HepG2 (cell line): Measurements from ENCODE around the gene NDE1. TPM values are rescaled to one million over a fixed set of nuclear protein-coding genes. Genes with fewer than 3 reads are reported as not detected.
A peak's percentile ranks its signal among the peaks of the same experiment; 100 is the strongest.

Experiments
- ATAC-seq: fragments of 200-7000 bp; cut with Tn5 transposase; 3 replicates; pipeline ENCODE4 v1.9.1; 2020; ENCODE audit warnings: mild to moderate bottlenecking, moderate library complexity
- BruUV-seq: library from RNA; stranded (reverse); fragments of 400-500 nt; replicated peaks from 2 replicates; lab custom pipeline; 2021; lab: Mats Ljungman, UMichigan
- CTCF ChIA-PET: fragments of 300-600 bp; formaldehyde crosslinking; extraction: SDS; loops from one replicate; lab custom pipeline; 2021; ENCODE audit warnings: low total read pairs, inconsistent platforms, low intra/inter-chr PET ratio; lab: Yijun Ruan, JAX
- POLR2A ChIA-PET: fragments of 350-600 bp; sonication (Branson Sonifier 250); formaldehyde crosslinking; loops from one replicate; lab custom pipeline; 2020; ENCODE audit warnings: antibody characterized with exemption, inconsistent platforms; lab: Yijun Ruan, JAX
- DNase-seq: peaks from one replicate; pipeline ENCODE4 v3.0.0-alpha.2; 2015; ENCODE audit warnings: low spot score
- FAIRE-seq: peaks from 3 replicates; lab custom pipeline; 2011; peaks lifted over from hg19 to GRCh38; lab: Jason Lieb, UNC
- H2AFZ ChIP-seq: one replicate; pipeline ENCODE4 v1.6.1; 2011; ENCODE audit warnings: low read length, inconsistent platforms
- H3K27ac ChIP-seq: fragments of 300-600 bp; 3 replicates; pipeline ENCODE4 v1.8.0; 2011; ENCODE audit warnings: mixed run types, mild to moderate bottlenecking, mixed read lengths, low read length, inconsistent platforms; ENCODE audit not compliant: insufficient read depth; ENCODE audit errors: extremely low read length
- H3K27me3 ChIP-seq, 2 experiments: fragments of 200-600 bp in 1 of 2; 2 replicates in 1 of 2; 3 replicates in 1 of 2; pipeline versions ENCODE4 v1.6.0 to v1.8.0; 2011; ENCODE audit warnings: low read length in 2 of 2, mild to moderate bottlenecking in 2 of 2, moderate library complexity in 2 of 2, inconsistent platforms in 1 of 2; ENCODE audit not compliant: insufficient read depth in 2 of 2, control insufficient read depth in 1 of 2
- H3K36me3 ChIP-seq, 2 experiments: fragments of 200-600 bp in 1 of 2; replicated peaks in 1 of 2; 2 replicates in 1 of 2; 3 replicates in 1 of 2; pipeline versions ENCODE4 v1.5.1 to v1.8.0; 2011; ENCODE audit warnings: low read length in 2 of 2, inconsistent platforms in 1 of 2; ENCODE audit not compliant: insufficient read depth in 2 of 2, control insufficient read depth in 1 of 2
- H3K4me1 ChIP-seq: 2 replicates; pipeline ENCODE4 v1.5.1; 2012; ENCODE audit warnings: low read length, inconsistent platforms; ENCODE audit not compliant: insufficient read depth
- H3K4me2 ChIP-seq: 2 replicates; pipeline ENCODE4 v1.6.0; 2011; ENCODE audit warnings: low read depth, low read length, inconsistent platforms
- H3K4me3 ChIP-seq, 3 experiments: fragments of 200-600 bp in 1 of 3; sonication (generic), shearing (Covaris generic) in 1 of 3; replicated peaks in 1 of 3; 2 replicates each; pipeline ENCODE4 v1.5.1; 2011 to 2016; ENCODE audit warnings: low read length in 3 of 3, inconsistent platforms in 2 of 3, low read depth in 2 of 3, mild to moderate bottlenecking in 2 of 3, control low read depth in 1 of 3, mixed read lengths in 1 of 3; ENCODE audit not compliant: insufficient read depth in 1 of 3
- H3K79me2 ChIP-seq: one replicate; pipeline ENCODE4 v1.6.1; 2011; ENCODE audit warnings: low read length, inconsistent platforms; ENCODE audit not compliant: insufficient read depth
- H3K9ac ChIP-seq: 2 replicates; pipeline ENCODE4 v1.6.0; 2011; ENCODE audit warnings: mild to moderate bottlenecking, low read depth, low read length, inconsistent platforms; ENCODE audit not compliant: insufficient read depth
- H3K9me3 ChIP-seq: 2 replicates; pipeline ENCODE4 v1.5.1; 2012; ENCODE audit warnings: mild to moderate bottlenecking, low read length
- H4K20me1 ChIP-seq: 2 replicates; pipeline ENCODE4 v1.6.0; 2011; ENCODE audit warnings: inconsistent platforms, mild to moderate bottlenecking, low read length, moderate library complexity; ENCODE audit not compliant: insufficient read depth
- FOXA1 ChIP-seq, 2 experiments: fragments of 450-650 bp in 1 of 2; sonication (generic) in 1 of 2; formaldehyde crosslinking in 1 of 2; IDR thresholded peaks; 2 replicates each; pipeline versions ENCODE4 v1.4.0 to v1.6.1; 2016 to 2020; ENCODE audit warnings: missing genetic modification reagents in 1 of 2
- GATA4 ChIP-seq: sonication (generic); IDR thresholded peaks from 2 replicates; pipeline ENCODE4 v1.6.1; 2016; ENCODE audit warnings: antibody characterized with exemption, low read depth, borderline replicate concordance
- HOXA7 ChIP-seq: sonication (generic); formaldehyde crosslinking; IDR thresholded peaks from 2 replicates; pipeline ENCODE4 v1.8.1; 2022; ENCODE audit warnings: mild to moderate bottlenecking, missing genetic modification reagents, moderate library complexity
- MED13 ChIP-seq: sonication (generic); formaldehyde crosslinking; IDR thresholded peaks from 2 replicates; pipeline ENCODE4 v1.5.0; 2020; ENCODE audit warnings: missing genetic modification reagents
- PHB2 ChIP-seq: fragments of 450-650 bp; IDR thresholded peaks from 2 replicates; pipeline ENCODE4 v1.6.1; 2018; ENCODE audit not compliant: partially characterized antibody
- TCF7L2 ChIP-seq: IDR thresholded peaks from 2 replicates; pipeline ENCODE4 v1.6.1; 2011; ENCODE audit warnings: mild to moderate bottlenecking, low read depth, low read length, moderate library complexity
- THYN1 ChIP-seq: sonication (generic); formaldehyde crosslinking; IDR thresholded peaks from 2 replicates; pipeline ENCODE4 v1.8.1; 2023; ENCODE audit warnings: low read depth, mild to moderate bottlenecking, moderate library complexity, missing genetic modification reagents, borderline replicate concordance
- ZMYM4 ChIP-seq: sonication (generic); formaldehyde crosslinking; IDR thresholded peaks from 2 replicates; pipeline ENCODE4 v1.8.1; 2023; ENCODE audit warnings: mild to moderate bottlenecking, missing genetic modification reagents
- ZNF207 ChIP-seq: fragments of 450-650 bp; IDR thresholded peaks from 2 replicates; pipeline ENCODE4 v1.6.1; 2016; ENCODE audit warnings: antibody characterized with exemption, borderline replicate concordance
- ZNF629 ChIP-seq: sonication (generic); formaldehyde crosslinking; conservative IDR thresholded peaks from 2 replicates; pipeline ENCODE4 v1.5.0; 2020; ENCODE audit warnings: missing genetic modification reagents
- ZNF761 ChIP-seq: sonication (generic); formaldehyde crosslinking; conservative IDR thresholded peaks from 2 replicates; pipeline ENCODE4 v1.4.0; 2020; ENCODE audit warnings: mild to moderate bottlenecking, missing genetic modification reagents
- WGBS: methylation state at CpG from one replicate; pipeline ENCODE4 v1.1.6; 2017; ENCODE audit warnings: low lambda C conversion rate; 5-methylcytosine and 5-hydroxymethylcytosine counted together
- in situ Hi-C: cut with HindIII; loops from 2 replicates; pipeline ENCODE4 v1.10.0; 2017; ENCODE audit warnings: low pct_unique_long_range_greater_than_20kb; ENCODE audit not compliant: extremely low pct_ligation_motif_present
- intact Hi-C: fragments of 100-400 bp; cut with micrococcal nuclease; formaldehyde crosslinking; loops from one replicate; pipeline ENCODE4 v1.10.0; 2022; ENCODE audit not compliant: unreplicated experiment
- polyA plus RNA-seq, 8 experiments: library from polyadenylated mRNA; depleted of rRNA in 3 of 8; stranded (reverse) in 7 of 8; unstranded in 1 of 8; fragments of >200 nt; fragmentation: Illumina TruSeq in 4 of 8; extraction: Trizol in 4 of 8; gene quantifications; 2 replicates each; pipeline versions ENCODE4 v1.2.1 to v1.2.3, GENCODE V29; 2011 to 2016; ENCODE audit warnings: low read depth in 4 of 8, missing spikeins in 1 of 8, mixed read lengths in 1 of 8; ENCODE audit not compliant: insufficient read depth in 1 of 8
- total RNA-seq, 5 experiments: library from RNA; depleted of rRNA; stranded (reverse); fragments of >200 nt; fragmentation: Illumina TruSeq; extraction: Trizol; gene quantifications; 2 replicates each; pipeline ENCODE4 v1.2.3, GENCODE V29; 2016; ENCODE audit warnings: low read depth in 1 of 5
- TF ChIP-seq, protein P1 (sequence below): sonication (generic); formaldehyde crosslinking; IDR thresholded peaks from 2 replicates; pipeline ENCODE4 v1.9.0; 2021; ENCODE audit warnings: missing genetic modification reagents, borderline replicate concordance
- TF ChIP-seq, protein P2 (sequence below): sonication (generic); formaldehyde crosslinking; IDR thresholded peaks from 2 replicates; pipeline ENCODE4 v1.4.0; 2020; ENCODE audit warnings: missing genetic modification reagents
- TF ChIP-seq, protein P3 (sequence below): sonication (generic); formaldehyde crosslinking; IDR thresholded peaks from 2 replicates; pipeline ENCODE4 v1.8.0; 2022; ENCODE audit warnings: missing genetic modification reagents, mild to moderate bottlenecking, moderate library complexity, borderline replicate concordance

Gene NDE1
- total and polyA plus RNA-seq, 2 of the 13 experiments (the other 11 are each of a cell fraction or from before 2014, with no cell fraction given), result 40.9 to 72.5 TPM

DNA sequence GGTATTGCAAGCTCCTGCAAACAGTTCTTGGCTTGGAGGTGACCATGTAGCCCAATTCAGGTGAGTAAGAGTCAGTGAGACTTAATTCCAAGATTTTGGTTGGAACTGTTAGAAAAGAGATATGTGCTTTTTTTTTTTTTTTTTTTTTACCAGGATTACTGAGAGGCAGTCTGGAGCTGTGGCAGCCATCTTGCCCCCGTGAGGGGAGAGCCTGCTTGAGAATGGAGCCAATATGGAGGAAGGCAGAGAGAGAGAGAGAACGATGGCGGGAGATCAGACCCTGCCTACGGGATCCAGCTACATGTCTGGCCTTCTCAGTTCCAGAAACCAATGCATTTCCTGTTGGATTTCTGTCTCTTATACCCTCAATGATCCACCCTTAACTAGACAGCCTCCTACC is 109.0 kb downstream of the NDE1 start (continued):
- no peak for TF ChIP-seq THYN1 (CRISPR knock-in tag)
- TF ChIP-seq, protein P1, sequence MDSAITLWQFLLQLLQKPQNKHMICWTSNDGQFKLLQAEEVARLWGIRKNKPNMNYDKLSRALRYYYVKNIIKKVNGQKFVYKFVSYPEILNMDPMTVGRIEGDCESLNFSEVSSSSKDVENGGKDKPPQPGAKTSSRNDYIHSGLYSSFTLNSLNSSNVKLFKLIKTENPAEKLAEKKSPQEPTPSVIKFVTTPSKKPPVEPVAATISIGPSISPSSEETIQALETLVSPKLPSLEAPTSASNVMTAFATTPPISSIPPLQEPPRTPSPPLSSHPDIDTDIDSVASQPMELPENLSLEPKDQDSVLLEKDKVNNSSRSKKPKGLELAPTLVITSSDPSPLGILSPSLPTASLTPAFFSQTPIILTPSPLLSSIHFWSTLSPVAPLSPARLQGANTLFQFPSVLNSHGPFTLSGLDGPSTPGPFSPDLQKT (CRISPR knock-in tag), result no peak
- no peak for TF ChIP-seq PHB2
- TF ChIP-seq TCF7L2, result no peak
- TF ChIP-seq, protein P2, sequence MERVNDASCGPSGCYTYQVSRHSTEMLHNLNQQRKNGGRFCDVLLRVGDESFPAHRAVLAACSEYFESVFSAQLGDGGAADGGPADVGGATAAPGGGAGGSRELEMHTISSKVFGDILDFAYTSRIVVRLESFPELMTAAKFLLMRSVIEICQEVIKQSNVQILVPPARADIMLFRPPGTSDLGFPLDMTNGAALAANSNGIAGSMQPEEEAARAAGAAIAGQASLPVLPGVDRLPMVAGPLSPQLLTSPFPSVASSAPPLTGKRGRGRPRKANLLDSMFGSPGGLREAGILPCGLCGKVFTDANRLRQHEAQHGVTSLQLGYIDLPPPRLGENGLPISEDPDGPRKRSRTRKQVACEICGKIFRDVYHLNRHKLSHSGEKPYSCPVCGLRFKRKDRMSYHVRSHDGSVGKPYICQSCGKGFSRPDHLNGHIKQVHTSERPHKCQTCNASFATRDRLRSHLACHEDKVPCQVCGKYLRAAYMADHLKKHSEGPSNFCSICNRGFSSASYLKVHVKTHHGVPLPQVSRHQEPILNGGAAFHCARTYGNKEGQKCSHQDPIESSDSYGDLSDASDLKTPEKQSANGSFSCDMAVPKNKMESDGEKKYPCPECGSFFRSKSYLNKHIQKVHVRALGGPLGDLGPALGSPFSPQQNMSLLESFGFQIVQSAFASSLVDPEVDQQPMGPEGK (CRISPR knock-in tag), result no peak
- TF ChIP-seq GATA4, result no peak
- TF ChIP-seq ZMYM4 (CRISPR knock-in tag), result no peak
- no peak for TF ChIP-seq MED13 (CRISPR knock-in tag)
- TF ChIP-seq ZNF629 (CRISPR knock-in tag), result no peak

DNA sequence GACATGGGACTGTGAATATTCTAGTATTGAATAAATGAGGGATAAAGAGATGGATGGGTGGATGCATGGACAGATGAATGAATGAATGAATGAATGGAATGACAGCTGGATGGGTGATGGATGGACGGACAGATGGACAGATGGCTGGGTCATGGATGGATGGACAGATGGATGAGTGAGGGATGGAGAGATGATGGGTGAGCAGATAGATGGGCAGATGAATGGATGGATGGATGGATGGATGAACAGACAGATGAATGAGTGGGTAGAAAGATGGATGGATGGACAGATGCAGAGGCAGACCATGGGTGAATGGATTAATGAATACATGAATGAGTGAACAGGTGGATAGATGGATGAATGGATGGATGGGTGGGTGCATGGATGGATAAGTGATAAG is 110.1 kb downstream of the NDE1 start:
- no peaks in the 10 kb centered on the region for H3K9me3 ChIP-seq
- TF ChIP-seq FOXA1 (IDR thresholded peaks at IDR 0.05) (peak; percentile 33; the same call in 1 of the 2 replicates), FOXA1 (CRISPR knock-in tag; IDR thresholded peaks at IDR 0.05) (no peak), ZNF761 (CRISPR knock-in tag) (no peak), HOXA7 (CRISPR knock-in tag) (0 out of 2 replicates have a peak, but pooled peaks have one; percentile 61), ZNF207 (0 out of 2 replicates have a peak, but pooled peaks have one; percentile 56)
- TF ChIP-seq, protein P3, sequence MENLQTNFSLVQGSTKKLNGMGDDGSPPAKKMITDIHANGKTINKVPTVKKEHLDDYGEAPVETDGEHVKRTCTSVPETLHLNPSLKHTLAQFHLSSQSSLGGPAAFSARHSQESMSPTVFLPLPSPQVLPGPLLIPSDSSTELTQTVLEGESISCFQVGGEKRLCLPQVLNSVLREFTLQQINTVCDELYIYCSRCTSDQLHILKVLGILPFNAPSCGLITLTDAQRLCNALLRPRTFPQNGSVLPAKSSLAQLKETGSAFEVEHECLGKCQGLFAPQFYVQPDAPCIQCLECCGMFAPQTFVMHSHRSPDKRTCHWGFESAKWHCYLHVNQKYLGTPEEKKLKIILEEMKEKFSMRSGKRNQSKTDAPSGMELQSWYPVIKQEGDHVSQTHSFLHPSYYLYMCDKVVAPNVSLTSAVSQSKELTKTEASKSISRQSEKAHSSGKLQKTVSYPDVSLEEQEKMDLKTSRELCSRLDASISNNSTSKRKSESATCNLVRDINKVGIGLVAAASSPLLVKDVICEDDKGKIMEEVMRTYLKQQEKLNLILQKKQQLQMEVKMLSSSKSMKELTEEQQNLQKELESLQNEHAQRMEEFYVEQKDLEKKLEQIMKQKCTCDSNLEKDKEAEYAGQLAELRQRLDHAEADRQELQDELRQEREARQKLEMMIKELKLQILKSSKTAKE, result 0 out of 2 replicates have a peak, but pooled peaks have one; percentile 23
- in situ Hi-C loops (no loop called here), intact Hi-C loops (no loop called here)
- DNase-seq, result no peak
- H3K4me3 ChIP-seq, result no peak overlapping the region
- H3K4me1 ChIP-seq, result no peaks in the 10 kb centered on the region
- no peak for ATAC-seq
- no peaks in the 10 kb centered on the region for H4K20me1 ChIP-seq
- H2AFZ ChIP-seq, result no peak overlapping the region
- H3K27me3 ChIP-seq, result peaks cover 0 to 10% of the 10 kb centered on the region in 2 experiments; a peak in 2 of 5 replicates
- ChIA-PET POLR2A (no interaction called here), CTCF (no interaction called here)
- BruUV-seq, result no TSS peak
- no peak overlapping the region for H3K4me2 ChIP-seq
- no peak for FAIRE-seq
- H3K79me2 ChIP-seq, result no peaks in the 10 kb centered on the region
- no peaks in the 10 kb centered on the region for H3K36me3 ChIP-seq
- no peak overlapping the region for H3K27ac ChIP-seq
- 46% methylated on average over 1 of the region's 1 CpG for WGBS
- H3K9ac ChIP-seq, result no peak overlapping the region
